ENCODE data around the gene ABHD12. TPM values are rescaled to one million over a fixed set of nuclear protein-coding genes. Genes with fewer than 3 reads are reported as not detected.
A peak's percentile ranks its signal among the peaks of the same experiment; 100 is the strongest.

The ABHD12 gene
- total RNA-seq, 2 experiments from 2014 or later: 27.9 to 29.2 TPM

DNA sequence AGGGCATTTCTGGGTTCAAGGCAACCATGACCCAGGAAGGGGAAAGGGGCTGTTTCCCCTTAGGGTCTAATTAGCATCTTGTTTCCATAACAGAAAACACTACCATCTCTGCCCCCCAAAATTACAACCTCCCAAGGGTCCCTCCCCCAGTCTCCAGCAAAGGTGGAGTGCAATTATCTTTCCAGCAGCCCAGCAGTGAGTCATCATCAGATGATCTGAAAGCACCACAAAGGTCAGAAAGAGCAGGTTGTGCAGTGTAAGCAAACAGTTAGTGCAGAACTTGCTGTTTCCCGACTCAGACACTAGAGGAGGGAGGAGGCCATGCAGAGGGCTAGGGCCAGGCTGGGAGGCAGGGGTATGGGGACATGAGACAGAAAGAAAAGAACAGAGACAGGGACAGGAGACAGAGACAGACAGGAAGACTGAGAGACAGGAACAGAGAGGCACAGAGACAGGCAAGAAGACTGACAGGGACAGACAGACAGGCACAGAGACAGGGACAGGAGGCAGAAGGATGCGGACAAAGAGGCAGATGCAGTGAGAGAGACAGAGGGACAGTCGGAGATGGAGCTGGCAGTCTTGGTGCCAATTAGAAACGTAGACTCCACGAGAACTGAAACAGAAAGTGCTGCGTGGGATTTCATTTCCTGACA lies 80.2 kb downstream of the ABHD12 start:
- Mint-ChIP-seq H3K27me3 (no peaks in the 10 kb centered on the region), H3K27ac (peak overlapping the region; percentile 94), H3K9me3 (ENCODE audit: low read depth) (no peaks in the 10 kb centered on the region), H3K4me1 (peaks cover 48% of the 10 kb centered on the region), H3K36me3 (peaks cover 5% of the 10 kb centered on the region), H3K4me3 (peak overlapping the region; percentile 71)
- ATAC-seq: peak; percentile 95
- CTCF ChIA-PET: interaction anchor here (0.6 to 5.4 kb wide), 6 partner anchors 11 to 88 kb away, joined by 3 to 27 read pairs (median 3); partner anchors contain the start of gene PYGB
- peak; percentile 83 for DNase-seq

DNA sequence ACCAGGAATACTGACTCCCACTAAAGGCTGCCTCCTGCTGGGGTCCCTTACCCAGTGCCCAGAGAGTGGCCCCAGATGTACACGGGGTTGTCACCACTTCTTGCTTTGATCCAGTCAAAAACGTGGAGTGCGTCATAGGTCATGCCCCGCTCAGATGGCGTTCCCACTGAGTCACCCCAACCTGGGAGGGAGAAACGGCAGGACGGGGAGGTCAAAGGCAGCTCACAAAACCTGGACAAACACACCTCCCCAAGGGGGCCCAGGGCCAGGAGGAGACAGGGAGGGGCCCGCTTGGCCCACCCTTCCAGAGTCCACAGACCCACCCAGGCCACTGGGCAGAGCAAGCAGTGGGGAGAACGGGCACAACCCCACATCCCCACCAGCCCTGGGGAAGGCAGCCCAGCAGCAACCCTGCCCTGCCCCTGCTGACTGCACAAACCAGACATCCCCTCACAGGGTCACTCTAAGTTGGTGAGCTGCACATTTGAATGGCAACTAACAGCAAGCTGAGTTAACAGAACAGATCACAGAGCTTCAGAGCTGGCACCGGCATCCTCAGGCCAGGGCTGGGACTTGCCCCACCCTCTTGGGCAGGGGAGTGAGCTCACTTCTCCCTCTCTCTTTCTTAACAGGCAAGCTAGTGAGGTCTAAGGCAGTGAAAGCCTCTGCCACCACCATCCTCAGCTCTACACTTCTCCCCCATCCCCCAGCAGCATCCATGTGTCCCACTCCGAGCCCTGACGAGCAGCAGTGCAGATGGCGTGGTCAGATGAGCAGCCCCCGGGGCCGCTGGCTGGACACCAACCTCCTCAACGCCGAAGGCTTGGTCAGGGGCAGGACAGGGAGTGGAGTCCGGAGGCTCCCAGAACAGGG lies 81.0 kb downstream of the ABHD12 start:
- Mint-ChIP-seq H3K27ac (peak overlapping the region; percentile 94), H3K27me3 (no peaks in the 10 kb centered on the region), H3K4me1 (peaks cover 45% of the 10 kb centered on the region), H3K4me3 (no peak overlapping the region), H3K36me3 (peaks cover 5% of the 10 kb centered on the region), H3K9me3 (ENCODE audit: low read depth) (no peaks in the 10 kb centered on the region)
- CTCF ChIA-PET: interaction anchor here (1.9 to 5.4 kb wide), 2 partner anchors 15 to 89 kb away, joined by 5 to 27 read pairs; no protein-coding TSS in a partner anchor
- no peak for DNase-seq
- ATAC-seq: no peak

- CTCF ChIA-PET: interaction anchor here (0.7 to 5.4 kb wide), 3 partner anchors 9 to 90 kb away, joined by 3 to 27 read pairs (median 5); no protein-coding TSS in a partner anchor
- Mint-ChIP-seq H3K4me3 (no peak overlapping the region), H3K27me3 (no peaks in the 10 kb centered on the region), H3K36me3 (peaks cover 5% of the 10 kb centered on the region), H3K27ac (peak overlapping the region; percentile 26), H3K4me1 (peaks cover 43% of the 10 kb centered on the region), H3K9me3 (ENCODE audit: low read depth) (no peaks in the 10 kb centered on the region)
- ATAC-seq: no peak
- DNase-seq: no peak
These were observed 81.8 kb downstream of the ABHD12 start for GRCh38 chr20:25308671-25309394.

DNA sequence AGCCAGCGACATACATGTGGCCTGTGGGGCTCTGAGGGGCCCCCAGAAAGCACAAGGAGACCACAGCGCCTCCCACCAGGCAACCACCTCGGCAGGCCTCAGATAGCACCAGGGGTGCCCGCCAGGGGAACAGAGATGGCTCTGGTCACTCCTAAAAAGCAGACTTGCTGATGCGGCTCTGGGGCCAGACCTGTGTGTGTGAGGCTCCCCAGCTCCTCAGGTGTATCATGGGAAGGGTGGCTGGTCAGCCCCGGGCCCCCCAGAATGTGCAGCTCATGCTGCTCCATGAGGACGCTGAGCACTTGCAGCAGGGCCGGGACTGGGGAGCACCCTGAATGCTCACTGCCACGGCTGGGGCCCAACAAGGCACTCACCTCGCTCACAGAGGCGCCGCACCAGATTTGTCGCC lies 82.5 kb downstream of the ABHD12 start:
- Mint-ChIP-seq H3K4me1 (peaks cover 37% of the 10 kb centered on the region), H3K4me3 (no peak overlapping the region), H3K9me3 (ENCODE audit: low read depth) (no peaks in the 10 kb centered on the region), H3K36me3 (peaks cover 2% of the 10 kb centered on the region), H3K27me3 (no peaks in the 10 kb centered on the region), H3K27ac (no peak overlapping the region)
- no peak for DNase-seq
- CTCF ChIA-PET: interaction anchor here (0.5 to 5.4 kb wide), 4 partner anchors 8 to 90 kb away, joined by 3 to 27 read pairs (median 4); no protein-coding TSS in a partner anchor
- no peak for ATAC-seq

GRCh38 chr20:25306991-25307903 lies 83.4 kb downstream of the ABHD12 start:
- H3K36me3 Mint-ChIP-seq: peaks cover 2% of the 10 kb centered on the region
- no peak overlapping the region for H3K27ac Mint-ChIP-seq
- H3K27me3 Mint-ChIP-seq: no peaks in the 10 kb centered on the region
- no peak overlapping the region for H3K4me3 Mint-ChIP-seq
- CTCF ChIA-PET: interaction anchor here (0.5 to 5.4 kb wide), 4 partner anchors 11 to 91 kb away, joined by 3 to 27 read pairs (median 5); no protein-coding TSS in a partner anchor
- ATAC-seq (no peak), DNase-seq (no peak)
- peaks cover 37% of the 10 kb centered on the region for H3K4me1 Mint-ChIP-seq
- no peaks in the 10 kb centered on the region for H3K9me3 Mint-ChIP-seq (ENCODE audit: low read depth)

DNA sequence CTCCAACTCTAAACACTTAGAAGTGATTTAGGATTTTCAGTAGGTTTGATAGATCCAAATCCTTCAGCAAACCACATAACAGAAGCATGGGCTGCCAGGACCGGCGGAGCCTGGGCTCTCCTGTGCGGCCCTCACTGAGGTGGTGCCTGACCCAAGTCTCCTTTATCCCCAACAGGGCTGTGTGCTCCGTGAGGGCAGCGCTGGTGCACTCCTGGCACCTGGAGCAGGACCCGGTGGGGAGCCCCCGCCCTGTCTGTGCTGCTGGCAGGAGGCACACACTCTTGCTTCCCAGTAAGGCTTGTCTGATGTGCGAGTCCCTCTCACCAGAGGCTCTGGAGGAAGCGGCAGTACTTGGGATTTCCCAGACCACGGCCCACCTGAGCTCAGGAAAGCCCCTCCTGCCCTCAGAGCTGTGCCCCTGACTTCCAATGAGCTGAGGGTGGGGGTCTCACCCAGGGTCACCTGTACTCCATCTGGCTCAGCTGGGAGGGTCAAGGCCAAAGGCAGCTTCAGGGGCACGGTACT lies 86.5 kb downstream of the ABHD12 start:
- Mint-ChIP-seq H3K27ac (no peak overlapping the region), H3K9me3 (ENCODE audit: low read depth) (no peaks in the 10 kb centered on the region), H3K27me3 (no peaks in the 10 kb centered on the region), H3K36me3 (no peaks in the 10 kb centered on the region), H3K4me3 (no peak overlapping the region), H3K4me1 (peaks cover 10% of the 10 kb centered on the region)
- no peak for DNase-seq
- ATAC-seq: no peak
- CTCF ChIA-PET: no interaction called here

DNA sequence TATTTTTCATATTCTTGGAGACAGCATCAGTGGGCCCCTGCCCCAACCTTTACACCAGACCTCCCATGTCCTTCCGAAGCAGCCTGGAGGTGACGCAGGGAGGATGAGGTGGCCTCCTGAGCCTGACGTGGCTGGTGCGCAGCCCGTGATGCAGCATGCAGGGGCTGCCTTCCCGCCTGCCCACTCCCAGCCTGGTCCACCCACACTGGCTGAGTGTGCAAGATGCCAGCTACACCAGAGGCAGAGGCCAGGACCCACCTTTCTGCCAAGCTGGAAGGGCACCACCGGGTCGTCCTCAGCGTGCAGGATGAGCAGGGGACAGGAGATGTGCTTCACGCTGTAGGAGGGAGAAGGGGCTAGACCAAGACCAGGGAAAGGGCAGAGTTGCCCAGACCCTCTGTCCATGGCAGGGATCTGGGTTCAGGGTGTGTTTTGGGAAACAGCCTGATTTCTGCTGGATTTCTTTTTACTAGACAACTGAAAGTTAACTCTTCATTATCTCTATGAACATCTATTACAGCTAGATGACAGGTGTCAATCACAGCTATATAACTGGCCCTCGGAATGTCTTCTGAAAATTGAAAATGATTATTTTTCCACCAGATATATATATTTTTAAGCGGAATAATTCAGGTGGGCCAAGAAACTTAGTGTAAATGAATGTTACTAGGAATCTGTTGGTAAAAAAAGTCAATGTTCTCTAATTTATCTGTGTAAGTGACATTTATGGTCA lies 87.2 kb downstream of the ABHD12 start:
- DNase-seq (no peak), ATAC-seq (no peak)
- CTCF ChIA-PET: no interaction called here
- Mint-ChIP-seq H3K9me3 (ENCODE audit: low read depth) (no peaks in the 10 kb centered on the region), H3K27me3 (no peaks in the 10 kb centered on the region), H3K36me3 (no peaks in the 10 kb centered on the region), H3K4me3 (no peak overlapping the region), H3K27ac (no peak overlapping the region), H3K4me1 (peaks cover 7% of the 10 kb centered on the region)

- H3K27ac Mint-ChIP-seq: no peak overlapping the region
- CTCF ChIA-PET: no interaction called here
- no peaks in the 10 kb centered on the region for H3K36me3 Mint-ChIP-seq
- DNase-seq (no peak), ATAC-seq (no peak)
- H3K4me3 Mint-ChIP-seq: no peak overlapping the region
- H3K27me3 Mint-ChIP-seq: no peaks in the 10 kb centered on the region
- peaks cover 6% of the 10 kb centered on the region for H3K4me1 Mint-ChIP-seq
- H3K9me3 Mint-ChIP-seq (ENCODE audit: low read depth): no peaks in the 10 kb centered on the region
These were observed 88.0 kb downstream of the ABHD12 start for GRCh38 chr20:25302596-25302995.

DNA sequence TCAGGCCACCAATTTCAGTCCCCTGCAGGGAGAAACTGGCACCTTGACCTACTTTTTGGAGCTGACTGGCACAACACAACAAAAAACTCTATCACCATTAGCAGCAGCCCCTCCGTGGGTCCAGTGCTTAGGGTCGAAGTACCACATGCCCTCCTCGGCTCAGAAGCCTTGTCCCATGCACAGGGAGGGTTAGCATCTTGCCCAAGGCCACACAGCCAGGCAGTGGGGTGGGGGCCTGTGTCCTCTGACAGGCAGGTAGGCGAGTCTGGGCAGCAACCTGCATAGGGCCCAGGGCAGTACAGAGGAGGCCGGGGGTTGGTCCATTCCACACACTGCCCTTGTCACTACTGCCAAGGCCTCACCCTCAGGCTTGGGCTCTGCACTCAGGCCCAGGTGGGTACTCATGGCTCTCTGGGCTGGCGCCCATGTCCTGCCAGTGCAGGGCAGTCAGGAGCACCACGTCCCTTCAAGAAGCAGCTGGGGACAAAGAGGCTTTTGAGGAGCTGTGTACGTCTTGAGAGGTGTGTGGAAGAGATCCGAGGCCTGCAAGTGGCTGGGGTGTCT lies 89.2 kb downstream of the ABHD12 start:
- ATAC-seq: no peak
- Mint-ChIP-seq H3K4me3 (no peak overlapping the region), H3K27me3 (no peaks in the 10 kb centered on the region), H3K9me3 (ENCODE audit: low read depth) (no peaks in the 10 kb centered on the region), H3K36me3 (no peaks in the 10 kb centered on the region), H3K4me1 (peaks cover 11% of the 10 kb centered on the region), H3K27ac (no peak overlapping the region)
- DNase-seq: no peak
- CTCF ChIA-PET: interaction anchor here (0.7 to 0.9 kb wide), 2 partner anchors 98 to 307 kb away, joined by 3 read pairs; no protein-coding TSS in a partner anchor

- Mint-ChIP-seq H3K36me3 (no peaks in the 10 kb centered on the region), H3K27ac (no peak overlapping the region), H3K4me1 (peaks cover 15% of the 10 kb centered on the region), H3K4me3 (no peak overlapping the region), H3K27me3 (no peaks in the 10 kb centered on the region), H3K9me3 (ENCODE audit: low read depth) (no peaks in the 10 kb centered on the region)
- DNase-seq (no peak), ATAC-seq (no peak)
- CTCF ChIA-PET: interaction anchor here (0.7 to 1.0 kb wide), 3 partner anchors 10 to 306 kb away, joined by 3 read pairs; no protein-coding TSS in a partner anchor
These were observed 90.0 kb downstream of the ABHD12 start for GRCh38 chr20:25300496-25301170.

- Mint-ChIP-seq H3K4me3 (no peak overlapping the region), H3K27ac (no peak overlapping the region), H3K27me3 (no peaks in the 10 kb centered on the region), H3K9me3 (ENCODE audit: low read depth) (no peaks in the 10 kb centered on the region), H3K36me3 (no peaks in the 10 kb centered on the region), H3K4me1 (peaks cover 15% of the 10 kb centered on the region)
- DNase-seq (no peak), ATAC-seq (no peak)
- CTCF ChIA-PET: interaction anchor here (1.0 kb wide), 3 partner anchors 8 to 107 kb away, joined by 3 to 4 read pairs (median 3); partner anchors contain the start of gene GINS1
These were observed 90.8 kb downstream of the ABHD12 start for GRCh38 chr20:25299806-25300205.
